ENCODE data around the gene CACNA1E. TPM values are rescaled to one million over a fixed set of nuclear protein-coding genes. Genes with fewer than 3 reads are reported as not detected.
A peak's percentile ranks its signal among the peaks of the same experiment; 100 is the strongest.

CACNA1E gene
- total RNA-seq, 4 donors from 2014 or later = 0.03 to 0.05 TPM; not detected in 2

DNA sequence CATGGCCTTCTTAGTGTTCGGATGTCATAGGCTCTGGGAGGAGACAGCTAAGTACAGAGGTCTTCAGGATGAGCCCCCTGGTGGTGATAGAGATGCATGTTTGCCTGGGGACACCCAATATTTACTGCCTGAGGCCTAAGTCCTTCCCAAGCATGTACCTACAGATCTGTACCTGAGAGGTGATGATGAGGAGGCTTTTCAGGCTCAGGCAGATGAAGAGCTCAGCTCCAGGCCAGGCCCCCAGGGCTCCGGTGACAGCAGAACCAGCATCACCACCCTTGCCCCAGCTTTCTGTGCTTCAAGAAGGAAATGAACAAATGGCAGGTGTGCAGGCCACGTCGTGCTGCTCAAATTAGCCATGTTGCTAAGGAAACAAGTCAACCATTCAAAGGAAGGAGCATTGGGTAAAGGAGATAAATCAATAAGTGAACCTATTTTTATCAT lies 21.1 kb downstream of the CACNA1E start:
- H3K9me3 ChIP-seq = no peaks in the 10 kb centered on the region
- no peak overlapping the region for H3K27ac ChIP-seq
- ATAC-seq = no peak
- no peak overlapping the region for H3K4me3 ChIP-seq
- no peaks in the 10 kb centered on the region for H3K27me3 ChIP-seq
- TF ChIP-seq POLR2A (IDR thresholded peaks at IDR 0.05) (no peak), CTCF (IDR thresholded peaks at IDR 0.05 in 4 of 5, conservative IDR thresholded peaks at IDR 0.05 in 1 of 5) (peak in 1 of 5 experiments; percentile 20)
- intact Hi-C loops (cut with DNase I; ENCODE audit: low total_unique reads) = no loop called here
- H3K36me3 ChIP-seq = no peaks in the 10 kb centered on the region
- in situ Hi-C loops (cut with MboI; ENCODE audit: low sequenced_read_pairs in 4 of 4) = no loop called here
- no peak for DNase-seq
- H3K4me1 ChIP-seq = no peaks in the 10 kb centered on the region

DNA sequence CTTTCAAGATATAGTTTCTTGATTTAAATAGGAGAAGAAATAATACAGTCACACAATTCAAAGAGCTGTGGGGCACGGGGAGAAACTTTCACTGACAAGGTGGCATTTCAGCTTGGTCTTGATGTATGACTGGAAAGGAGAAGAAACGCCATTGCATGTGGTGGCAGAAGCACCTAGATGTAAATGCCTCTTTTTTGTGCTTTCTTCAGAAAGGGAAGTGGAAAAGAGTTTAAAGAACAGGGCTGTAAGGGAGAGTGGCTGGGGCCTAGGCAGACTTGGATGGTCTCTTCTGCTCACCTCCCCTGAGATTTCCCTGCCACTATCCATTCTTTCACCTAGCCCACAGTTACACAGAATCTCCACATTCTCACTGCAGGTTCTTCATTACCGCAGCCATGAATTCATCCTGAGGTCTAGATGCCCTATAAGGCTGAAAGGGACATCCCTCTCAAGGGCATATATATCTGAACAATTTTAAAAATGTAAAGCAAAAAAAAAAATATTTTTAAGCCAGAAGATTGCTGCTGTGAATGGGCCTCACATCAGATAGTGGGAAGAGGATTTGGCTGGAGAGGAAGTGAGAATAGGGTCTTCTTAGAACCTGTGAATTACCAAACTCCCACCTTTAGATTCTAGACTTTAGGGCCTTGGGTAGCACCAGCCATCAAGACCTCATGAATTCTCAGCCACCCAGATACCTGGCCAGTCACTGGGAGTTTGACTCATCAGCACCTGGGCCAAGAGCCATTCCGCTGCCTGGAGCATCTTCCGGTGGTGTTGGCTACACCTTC lies 23.4 kb downstream of the CACNA1E start:
- in situ Hi-C loops (cut with MboI; ENCODE audit: low sequenced_read_pairs in 4 of 4) (no loop called here), intact Hi-C loops (cut with DNase I; ENCODE audit: low total_unique reads) (no loop called here)
- Histone ChIP-seq H3K4me1 (no peaks in the 10 kb centered on the region), H3K36me3 (no peaks in the 10 kb centered on the region), H3K4me3 (no peak overlapping the region), H3K27me3 (no peaks in the 10 kb centered on the region), H3K9me3 (no peaks in the 10 kb centered on the region), H3K27ac (no peak overlapping the region)
- ATAC-seq (no peak), DNase-seq (no peak)
- TF ChIP-seq CTCF (IDR thresholded peaks at IDR 0.05 in 4 of 5, conservative IDR thresholded peaks at IDR 0.05 in 1 of 5) (no peak), POLR2A (IDR thresholded peaks at IDR 0.05) (no peak)

GRCh38 chr1:181508486-181509165 lies 25.3 kb downstream of the CACNA1E start:
- no peak overlapping the region for H3K27ac ChIP-seq
- H3K4me1 ChIP-seq = no peaks in the 10 kb centered on the region
- no peak for TF ChIP-seq POLR2A (IDR thresholded peaks at IDR 0.05)
- TF ChIP-seq CTCF (IDR thresholded peaks at IDR 0.05 in 4 of 5, conservative IDR thresholded peaks at IDR 0.05 in 1 of 5) = no peak
- no peaks in the 10 kb centered on the region for H3K27me3 ChIP-seq
- no peaks in the 10 kb centered on the region for H3K36me3 ChIP-seq
- DNase-seq (no peak), ATAC-seq (no peak)
- intact Hi-C loops (cut with DNase I; ENCODE audit: low total_unique reads) = no loop called here
- H3K9me3 ChIP-seq = no peaks in the 10 kb centered on the region
- H3K4me3 ChIP-seq = no peak overlapping the region
- in situ Hi-C loops (cut with MboI; ENCODE audit: low sequenced_read_pairs in 4 of 4) = no loop called here

DNA sequence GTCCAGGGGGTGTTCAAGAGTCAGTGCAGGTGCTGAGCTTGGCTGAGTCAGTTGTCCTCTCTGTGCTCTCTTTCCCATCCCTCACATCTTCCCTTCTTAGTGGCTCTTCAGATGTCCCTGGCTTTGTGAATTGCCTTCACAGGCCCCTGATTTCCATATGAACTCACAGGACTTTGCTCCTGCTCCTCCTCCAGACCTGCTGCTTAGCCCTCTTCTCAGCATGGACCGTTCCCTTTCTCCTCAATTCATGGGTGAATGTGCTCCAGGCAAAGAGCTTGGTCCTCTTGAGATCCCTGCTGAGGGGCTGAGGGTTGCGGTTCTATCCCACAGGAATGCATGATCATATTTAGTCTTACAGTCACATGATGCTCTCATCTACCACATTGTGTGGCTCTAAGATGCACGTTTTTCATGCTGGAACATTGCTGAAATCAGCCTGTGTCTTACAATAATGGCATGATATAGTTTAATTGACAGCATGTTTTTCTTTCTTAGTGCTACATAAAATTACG lies 30.5 kb downstream of the CACNA1E start:
- DNase-seq (no peak), ATAC-seq (no peak)
- no peaks in the 10 kb centered on the region for H3K4me1 ChIP-seq
- TF ChIP-seq CTCF (IDR thresholded peaks at IDR 0.05 in 4 of 5, conservative IDR thresholded peaks at IDR 0.05 in 1 of 5) (no peak), POLR2A (IDR thresholded peaks at IDR 0.05) (no peak)
- H3K9me3 ChIP-seq = no peaks in the 10 kb centered on the region
- in situ Hi-C loops (cut with MboI; ENCODE audit: low sequenced_read_pairs in 4 of 4) = no loop called here
- no peaks in the 10 kb centered on the region for H3K36me3 ChIP-seq
- H3K27me3 ChIP-seq = no peaks in the 10 kb centered on the region
- H3K4me3 ChIP-seq = no peak overlapping the region
- no peak overlapping the region for H3K27ac ChIP-seq
- intact Hi-C loops (cut with DNase I; ENCODE audit: low total_unique reads) = no loop called here

All from gastrocnemius medialis (tissue), 4 donors.